ENCODE data around the gene ORC4.

ORC4 gene

DNA sequence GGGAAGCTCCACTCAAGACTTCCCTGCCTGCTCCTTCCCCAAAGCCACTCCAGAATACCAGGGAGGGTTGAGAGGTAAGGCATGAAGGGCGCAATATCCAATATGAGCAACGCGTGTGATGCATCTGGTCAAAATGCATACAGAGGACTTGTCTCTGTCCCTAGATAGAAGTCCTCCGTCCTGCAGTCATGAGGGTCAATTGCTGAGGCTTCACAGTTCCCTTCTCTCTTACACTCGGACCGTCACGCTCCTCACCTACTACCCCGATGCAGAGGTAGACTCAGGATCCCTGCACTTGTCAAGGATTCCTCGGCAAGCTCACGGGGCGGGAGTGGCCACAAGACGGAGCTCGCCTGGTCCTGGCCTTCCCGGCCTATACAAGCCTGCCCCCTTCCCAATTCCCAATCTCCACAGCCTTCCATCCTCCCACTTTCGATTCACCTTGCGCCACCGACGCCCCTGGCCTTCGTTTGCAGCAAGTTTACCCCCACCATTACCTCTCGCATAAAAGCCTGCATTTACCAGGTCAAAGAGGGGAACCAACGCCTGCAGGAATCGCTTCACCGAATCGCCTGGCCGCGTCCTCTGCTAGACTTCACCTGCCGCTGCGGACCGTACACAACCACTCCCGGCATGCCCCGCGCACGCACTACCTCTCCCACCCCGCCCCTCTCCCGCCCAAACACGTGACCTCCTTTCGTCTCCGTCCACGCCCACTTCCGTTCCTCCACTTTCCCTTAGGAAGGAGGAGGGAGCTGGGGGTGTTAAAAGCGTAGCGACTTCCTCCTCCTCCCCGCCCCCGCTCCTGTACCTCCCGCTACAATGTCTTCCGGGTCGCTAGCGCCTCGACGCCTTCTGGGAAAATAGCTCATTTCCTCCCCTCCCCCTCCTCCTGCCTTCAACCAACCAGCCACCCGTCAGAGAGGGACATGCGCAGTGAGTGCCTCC, at the start of gene ORC4:
Gene ORC4, minus strand, starts transcription at position 627 of the 948 bp plus-strand sequence. CDS start 44,779 bp downstream, outside the sequence.
- in situ Hi-C loops (cut with MboI; ENCODE audit: low sequenced_read_pairs): no loop called here

DNA sequence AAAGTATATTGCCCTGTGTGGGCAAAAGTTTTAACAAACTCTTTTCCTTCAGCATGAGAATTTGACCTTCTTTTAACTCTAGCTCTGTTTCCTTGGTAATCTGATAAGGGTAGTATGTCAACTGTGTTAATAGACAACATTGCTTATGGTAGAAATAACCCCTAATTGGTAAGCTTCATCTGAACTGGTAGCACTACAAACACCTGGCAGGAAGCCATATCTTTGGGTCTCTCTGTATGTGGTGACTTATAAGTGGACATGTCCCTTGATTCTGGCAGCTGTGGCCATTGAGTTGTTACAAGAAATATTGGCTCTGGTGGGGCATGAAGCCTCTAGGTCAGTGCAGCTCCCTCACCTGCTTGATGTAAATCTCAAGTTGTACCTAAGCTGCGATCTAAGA, 47.3 kb upstream of the ORC4 start:
- in situ Hi-C loops (cut with MboI; ENCODE audit: low sequenced_read_pairs): no loop called here

DNA sequence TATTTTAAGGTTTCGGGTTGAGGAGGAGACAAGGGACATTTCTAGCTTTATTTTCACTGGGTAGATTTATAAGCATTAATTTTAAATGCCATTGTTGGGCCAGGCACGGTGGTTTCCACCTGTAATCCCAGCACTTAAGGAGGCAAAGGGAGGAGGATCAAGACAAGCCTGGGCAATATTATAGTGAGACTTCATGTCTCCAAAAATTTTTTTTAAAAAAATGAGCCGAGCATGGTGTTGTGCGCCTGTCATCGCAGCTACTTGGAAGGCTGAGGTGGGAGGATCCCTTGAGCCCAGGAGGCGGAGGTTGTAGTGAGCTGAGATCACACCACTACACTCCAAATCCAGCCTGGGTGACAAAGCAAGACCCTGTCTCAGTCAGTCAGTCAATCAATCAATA, 45.4 kb upstream of the ORC4 start:
- in situ Hi-C loops (cut with MboI; ENCODE audit: low sequenced_read_pairs): no loop called here

DNA sequence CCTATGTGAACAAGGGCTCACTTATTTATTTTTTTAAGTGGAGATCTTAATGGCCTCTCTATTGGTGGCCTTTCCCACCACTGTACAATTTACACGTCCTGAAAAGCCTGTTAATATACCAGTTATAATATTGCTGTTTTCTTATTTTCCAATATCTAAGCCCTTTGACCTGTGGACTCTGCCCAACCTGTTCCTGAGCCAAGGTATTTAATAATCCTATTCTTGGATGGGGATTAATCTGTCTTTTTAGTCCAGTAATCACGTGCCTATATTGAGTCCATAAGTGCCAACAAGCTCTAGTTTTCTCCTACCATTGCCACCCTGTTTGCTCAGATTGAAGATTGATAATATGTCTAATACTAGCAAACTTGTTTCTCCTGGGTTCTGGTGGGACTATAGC, 43.1 kb upstream of the ORC4 start:
- in situ Hi-C loops (cut with MboI; ENCODE audit: low sequenced_read_pairs): no loop called here

DNA sequence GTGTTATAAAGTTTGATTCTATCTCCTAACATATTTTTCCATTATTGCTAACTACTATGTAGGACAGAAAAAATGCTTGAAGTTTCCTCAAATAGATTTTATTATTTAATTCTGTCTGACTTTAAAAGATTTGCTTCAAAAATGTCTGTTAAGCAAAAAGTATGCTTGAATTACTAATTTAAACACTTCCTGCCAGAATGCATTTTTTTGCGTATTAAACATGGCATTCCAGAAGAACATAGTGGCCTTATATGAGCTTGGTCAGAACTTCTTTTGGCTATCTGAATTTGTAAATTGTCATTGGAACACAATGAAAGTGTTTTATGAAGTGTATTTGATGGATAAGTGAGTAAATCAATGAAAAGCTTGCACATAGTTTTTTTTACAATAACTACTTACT, 38.1 kb upstream of the ORC4 start:
- in situ Hi-C loops (cut with MboI; ENCODE audit: low sequenced_read_pairs): no loop called here

DNA sequence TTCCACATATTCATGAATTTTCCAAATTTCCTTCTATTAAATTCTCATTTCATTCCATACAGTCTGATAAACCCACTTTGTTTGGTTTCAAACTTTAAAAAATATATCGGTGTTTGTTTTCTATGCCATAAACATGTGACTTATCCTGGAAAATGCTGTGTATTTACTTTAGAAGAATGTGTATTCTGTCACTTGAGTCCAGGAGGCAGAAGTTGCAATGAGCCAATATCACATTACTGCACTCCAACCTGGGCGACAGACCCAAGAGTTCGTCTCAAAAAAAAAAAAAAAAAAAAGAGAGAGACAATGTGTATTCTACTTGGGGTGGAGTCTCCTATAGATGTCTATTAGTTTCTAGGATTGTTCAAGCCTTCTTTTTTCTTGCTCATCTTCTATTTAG, 32.1 kb upstream of the ORC4 start:
- in situ Hi-C loops (cut with MboI; ENCODE audit: low sequenced_read_pairs): no loop called here

DNA sequence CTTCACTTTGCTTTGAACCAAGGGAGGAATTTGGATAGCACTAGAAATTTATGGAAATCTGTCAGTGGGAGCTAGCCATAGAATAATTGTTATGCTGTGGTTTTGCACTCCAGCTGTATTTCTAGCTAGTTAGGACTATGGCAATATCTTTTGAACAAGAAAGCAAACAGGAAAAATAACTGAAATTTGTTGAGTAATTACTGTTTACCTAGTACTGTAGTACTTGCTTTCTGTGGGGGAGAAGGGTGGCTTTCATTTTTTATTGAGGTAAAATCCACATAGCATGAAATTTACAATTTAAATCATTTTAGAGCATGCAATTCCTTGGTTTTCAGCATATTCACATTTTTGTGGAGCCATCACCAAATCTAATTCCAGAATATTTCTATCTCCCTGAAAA, 28.7 kb upstream of the ORC4 start:
- in situ Hi-C loops (cut with MboI; ENCODE audit: low sequenced_read_pairs): no loop called here

DNA sequence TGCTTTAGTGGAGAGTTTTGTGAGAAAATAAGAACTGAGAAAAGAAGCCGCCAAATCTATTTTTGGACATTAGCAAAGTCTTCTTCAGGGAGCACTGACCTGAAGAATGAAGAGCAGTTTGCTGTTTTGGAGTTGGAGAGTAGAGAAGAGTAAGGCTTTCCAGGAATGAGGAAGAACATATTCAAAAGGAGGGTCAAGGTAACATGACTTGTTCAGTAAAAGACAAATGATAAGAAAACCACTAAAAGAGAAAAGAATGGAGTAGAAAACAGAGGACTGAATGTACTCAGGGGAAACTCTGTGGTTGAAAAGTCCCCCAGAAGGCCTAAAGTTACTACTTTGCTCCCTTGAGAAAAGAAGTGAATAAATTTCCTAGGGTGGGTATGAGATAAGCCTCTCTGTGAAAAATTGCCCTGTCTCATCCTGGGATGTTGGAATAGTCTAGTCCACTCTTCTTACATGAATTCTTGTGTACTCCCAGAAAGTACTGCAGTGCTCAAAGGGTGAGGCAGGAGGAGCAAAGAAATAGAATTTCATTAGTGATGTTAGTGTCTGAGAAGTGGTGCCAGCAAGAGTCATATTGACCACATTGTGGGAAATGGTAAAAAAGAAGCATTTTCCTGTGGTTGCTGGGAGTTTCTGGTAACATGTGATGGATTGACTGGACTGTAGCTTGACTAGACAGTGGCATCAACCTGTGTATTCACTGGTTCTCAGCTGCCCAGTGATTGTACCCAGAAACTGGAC, 28.1 kb upstream of the ORC4 start:
- in situ Hi-C loops (cut with MboI; ENCODE audit: low sequenced_read_pairs): no loop called here

DNA sequence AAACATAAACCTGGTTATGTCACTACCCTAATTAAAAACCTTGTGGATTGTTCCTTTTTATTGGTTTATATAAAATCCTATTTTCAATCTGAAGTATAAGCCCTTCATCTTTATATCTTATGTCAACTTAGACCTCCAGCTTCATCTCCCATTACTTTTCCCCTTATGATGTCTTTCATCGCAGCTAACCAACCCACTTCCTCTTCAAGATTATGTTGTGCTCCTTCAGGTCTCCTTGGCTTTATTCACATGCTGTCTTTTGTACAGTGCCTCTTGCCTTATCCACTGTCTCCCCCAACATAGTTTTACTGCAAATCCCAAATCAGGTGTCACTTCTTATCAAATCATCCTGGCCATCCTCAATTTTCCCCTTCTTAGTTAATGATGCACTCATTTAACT, 26.3 kb upstream of the ORC4 start:
- in situ Hi-C loops (cut with MboI; ENCODE audit: low sequenced_read_pairs): no loop called here

DNA sequence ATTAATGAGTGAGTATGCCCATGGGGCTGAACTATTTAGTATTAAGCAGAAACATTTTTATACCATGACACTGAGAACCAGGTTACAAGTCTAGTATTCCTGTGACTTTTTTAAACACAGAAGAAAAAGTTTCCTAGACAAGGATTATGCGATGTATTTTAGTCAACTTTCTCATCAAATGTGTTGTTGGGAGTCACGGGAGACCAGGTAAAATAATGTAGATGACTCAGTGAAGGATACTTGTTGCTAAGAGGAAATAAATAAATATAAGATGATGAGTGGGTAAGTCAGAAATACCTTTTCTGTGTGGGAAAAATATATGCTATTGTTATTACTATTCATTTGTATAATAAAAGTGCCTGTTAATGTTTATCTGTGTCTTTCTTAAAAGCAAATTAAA, 23.8 kb upstream of the ORC4 start:
- in situ Hi-C loops (cut with MboI; ENCODE audit: low sequenced_read_pairs): no loop called here

DNA sequence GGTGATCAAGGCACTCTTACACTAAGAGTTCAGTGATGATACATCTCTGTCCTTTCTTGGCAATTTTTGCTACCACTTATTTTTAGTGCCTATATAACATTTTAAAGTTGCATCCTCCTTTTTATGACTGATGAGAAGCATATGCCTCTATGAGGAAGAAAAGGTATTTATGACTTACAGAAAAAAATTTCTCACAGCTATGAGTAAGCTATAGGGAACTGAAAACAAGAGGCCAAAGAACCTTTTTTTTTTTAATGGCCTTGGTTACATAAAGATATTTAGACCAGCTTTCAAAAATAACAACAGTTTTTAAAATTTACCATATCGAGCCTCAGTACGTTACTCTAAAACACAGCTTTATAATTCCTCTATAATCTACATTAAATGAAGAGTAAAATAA, 21.7 kb upstream of the ORC4 start:
- in situ Hi-C loops (cut with MboI; ENCODE audit: low sequenced_read_pairs): no loop called here

DNA sequence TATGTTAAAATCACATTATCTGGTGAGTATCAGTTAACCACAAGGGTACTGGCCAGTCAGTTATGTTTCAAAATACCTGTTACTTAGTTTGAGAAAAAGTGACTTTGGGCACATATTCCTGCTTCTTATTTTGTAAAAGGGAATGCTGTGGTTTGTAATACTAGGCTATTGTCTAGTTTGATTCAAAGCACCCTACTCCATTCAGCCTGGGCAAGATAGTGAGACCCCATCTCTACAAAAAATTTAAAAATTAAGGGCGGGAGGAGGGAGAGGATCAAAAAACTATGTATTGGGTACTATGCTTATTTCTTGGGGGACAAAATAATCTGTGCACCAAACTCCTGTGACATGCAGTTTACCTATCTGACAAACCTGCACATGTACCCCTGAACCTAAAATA, 19.2 kb upstream of the ORC4 start:
- in situ Hi-C loops (cut with MboI; ENCODE audit: low sequenced_read_pairs): no loop called here

DNA sequence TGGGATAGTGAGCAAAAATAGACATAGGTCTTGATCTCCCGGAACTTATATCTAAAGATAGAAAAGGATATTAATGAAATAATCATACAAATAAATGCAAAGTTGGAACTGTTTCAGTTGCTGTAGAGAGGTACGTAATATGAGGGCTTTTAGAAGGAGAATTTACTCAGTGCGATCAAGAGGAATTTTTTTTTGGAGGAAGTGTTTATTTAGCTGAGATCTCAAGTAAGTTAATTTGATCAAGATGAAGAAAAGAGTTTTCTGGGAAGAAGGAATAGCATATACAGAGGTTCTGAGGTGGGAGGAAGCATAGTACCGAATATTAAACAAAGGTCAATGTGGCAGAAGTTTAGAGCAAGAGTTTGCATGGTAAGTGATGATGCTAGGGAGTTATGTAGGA, 11.7 kb upstream of the ORC4 start:
- in situ Hi-C loops (cut with MboI; ENCODE audit: low sequenced_read_pairs): no loop called here

DNA sequence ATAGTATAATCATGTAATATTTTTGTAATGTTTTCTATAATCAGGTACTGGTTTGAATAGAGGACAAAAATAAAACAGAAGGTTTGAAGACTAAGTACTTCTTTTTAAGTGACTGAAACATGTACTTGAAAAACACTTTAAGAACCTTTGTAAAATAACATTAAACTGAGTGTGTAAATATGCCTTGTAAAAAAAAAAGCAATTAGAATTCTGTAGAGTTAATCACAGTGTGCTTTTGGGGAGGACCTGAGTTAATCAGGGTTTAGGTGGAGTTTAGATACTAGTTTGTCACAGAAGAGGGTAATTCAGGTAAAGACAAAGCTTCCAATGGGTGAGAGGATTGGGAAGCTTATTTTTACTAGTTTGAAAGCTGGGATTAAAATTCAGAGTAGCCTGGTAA, 10.6 kb upstream of the ORC4 start:
- in situ Hi-C loops (cut with MboI; ENCODE audit: low sequenced_read_pairs): no loop called here

DNA sequence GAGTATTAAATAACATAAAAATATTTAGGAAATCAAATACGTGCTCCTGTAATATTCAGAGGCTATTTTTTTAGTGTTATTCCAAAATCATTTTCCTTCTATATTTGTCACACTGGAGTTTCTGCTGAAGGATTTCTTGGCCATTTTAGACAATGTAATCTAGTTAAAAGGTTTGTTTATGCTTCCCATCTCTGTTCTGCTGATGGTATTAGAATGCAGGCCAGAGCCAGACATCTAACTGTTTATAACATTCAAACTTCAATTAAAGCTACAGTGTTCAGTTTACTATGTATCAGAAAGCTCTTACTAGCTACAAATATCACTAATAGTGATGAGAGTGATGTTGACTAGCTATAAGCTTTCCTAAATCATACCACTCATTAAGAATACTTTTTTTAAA, 8.2 kb upstream of the ORC4 start:
- in situ Hi-C loops (cut with MboI; ENCODE audit: low sequenced_read_pairs): no loop called here

DNA sequence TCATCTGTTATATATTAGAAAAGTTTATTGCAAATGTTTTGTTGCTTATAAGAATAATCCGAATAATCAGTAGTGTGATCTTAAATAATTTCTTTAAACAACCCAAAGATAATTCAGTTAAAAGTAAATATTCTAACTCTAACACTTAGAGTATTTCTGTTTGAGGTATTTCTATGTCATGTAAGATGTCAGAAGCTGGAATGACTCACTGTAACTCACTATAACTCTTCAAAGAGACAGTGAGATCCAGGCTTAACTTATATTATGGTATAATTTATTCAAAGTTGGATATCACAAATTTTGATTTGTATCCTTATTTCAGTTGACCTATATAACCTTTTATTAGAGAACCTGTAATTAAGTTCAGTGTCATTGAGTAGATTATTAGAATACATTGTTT, 7.3 kb upstream of the ORC4 start:
- in situ Hi-C loops (cut with MboI; ENCODE audit: low sequenced_read_pairs): no loop called here

DNA sequence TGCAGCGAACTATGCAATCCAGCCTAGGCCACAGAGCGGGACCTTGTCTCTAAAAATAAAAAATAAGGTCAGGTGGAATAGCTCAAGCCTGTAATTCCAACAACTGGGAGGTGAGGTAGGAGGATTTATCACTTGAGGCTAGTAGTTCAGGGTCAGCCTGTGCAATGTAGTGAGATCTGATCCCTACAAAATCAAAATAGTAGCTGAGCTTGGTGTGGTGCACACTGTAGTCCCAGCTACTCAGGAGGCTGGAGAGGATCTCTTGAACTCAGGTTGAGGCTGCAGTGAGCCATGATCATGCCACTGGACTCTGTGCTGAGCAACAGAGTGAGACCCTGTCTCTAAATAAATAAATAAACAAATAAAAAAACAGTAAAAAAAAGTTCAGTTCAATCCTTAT, 6.0 kb upstream of the ORC4 start:
- in situ Hi-C loops (cut with MboI; ENCODE audit: low sequenced_read_pairs): no loop called here

DNA sequence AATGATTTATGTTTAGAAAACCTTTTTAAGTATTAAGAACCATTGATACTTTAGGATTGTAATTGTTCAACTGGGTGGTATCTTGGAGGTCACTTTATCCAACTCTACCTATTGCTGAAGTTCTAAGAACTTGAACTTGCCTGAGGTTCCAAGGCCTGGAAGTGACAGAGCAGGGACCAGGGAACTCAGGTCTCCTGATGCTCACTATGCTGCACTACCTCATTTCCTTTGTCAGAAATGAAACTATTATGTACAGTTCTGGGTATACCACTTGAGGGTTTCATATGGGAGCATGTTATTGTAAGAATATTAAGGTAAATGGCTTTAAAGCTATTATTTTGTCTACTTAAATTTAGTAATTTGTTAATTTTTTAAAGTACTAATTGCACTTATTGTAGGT, 3.3 kb upstream of the ORC4 start:
- in situ Hi-C loops (cut with MboI; ENCODE audit: low sequenced_read_pairs): no loop called here

DNA sequence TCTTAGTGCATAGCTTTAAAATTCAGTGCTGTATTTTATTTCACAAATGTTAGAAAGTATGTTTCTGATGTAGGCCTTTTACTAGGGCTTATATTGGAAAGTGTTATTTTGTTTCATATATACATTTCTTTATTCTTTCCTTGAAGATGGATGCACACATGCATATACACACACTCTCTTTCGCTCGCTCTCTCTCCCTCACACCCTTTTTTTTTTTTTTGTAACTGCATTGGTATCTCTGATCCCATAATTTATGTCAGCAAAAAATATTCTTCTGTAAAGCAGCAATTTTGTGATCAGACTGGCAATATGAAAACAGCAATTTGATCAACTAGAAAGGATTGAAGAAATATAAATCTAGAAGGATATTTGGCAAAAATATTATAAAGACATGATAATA, 2.3 kb upstream of the ORC4 start:
- in situ Hi-C loops (cut with MboI; ENCODE audit: low sequenced_read_pairs): no loop called here

DNA sequence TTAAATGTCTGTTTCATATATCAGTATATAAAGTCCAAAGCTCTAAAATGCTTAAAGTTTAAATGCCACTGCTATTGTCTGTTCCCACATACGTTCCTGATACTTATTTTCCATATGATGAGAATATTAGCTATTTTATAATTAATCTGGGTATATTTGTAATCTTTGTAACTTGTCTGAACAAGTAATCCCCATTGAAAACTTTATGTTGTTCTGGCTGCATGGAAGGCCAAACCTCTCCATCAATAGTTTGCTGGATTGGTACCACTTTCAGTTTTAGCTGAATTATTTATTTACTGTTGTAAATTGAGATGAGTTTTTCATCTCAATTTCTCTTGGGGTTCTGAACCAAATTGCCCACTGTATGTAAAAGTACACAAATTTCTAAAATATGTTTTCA, 1.8 kb upstream of the ORC4 start:
- in situ Hi-C loops (cut with MboI; ENCODE audit: low sequenced_read_pairs): no loop called here

DNA sequence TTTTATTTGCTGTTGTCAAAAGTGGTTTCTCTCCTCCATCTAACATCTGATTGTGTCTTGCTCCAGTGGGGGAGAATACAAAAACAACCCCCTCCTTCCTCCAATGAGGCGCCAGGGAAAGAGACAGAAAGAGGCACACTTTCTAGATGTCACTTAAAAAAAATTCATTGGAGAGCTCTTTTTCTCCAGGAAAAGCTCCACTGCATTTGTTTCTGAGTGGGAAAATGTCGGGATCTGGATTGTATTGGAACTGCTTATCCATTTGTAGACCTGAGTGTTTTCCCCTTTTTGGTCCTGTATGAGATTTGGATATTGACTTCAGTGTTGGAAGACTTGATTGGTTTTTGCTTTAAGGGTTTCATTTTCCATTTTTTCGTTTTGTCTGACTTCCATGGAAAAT, 1.3 kb upstream of the ORC4 start:
- in situ Hi-C loops (cut with MboI; ENCODE audit: low sequenced_read_pairs): no loop called here
